Uterus (tissue), 4 donors: ENCODE measurements around the gene ACOT9. TPM values are rescaled to one million over a fixed set of nuclear protein-coding genes. Genes with fewer than 3 reads are reported as not detected.
"Not testable (repeated sequence)": the region's sequence is repeated elsewhere in the genome, so short reads cannot be mapped to it uniquely, and the experiment has no call there.

Experiments
- DNase-seq, 2 donors: peaks; one replicate each; pipeline ENCODE4 v3.0.0-alpha.2; 2019 to 2020
- H3K27ac ChIP-seq, 2 donors: fragments of 200-600 bp; sonication (generic); 1 replicate in 1 of 2; 2 replicates in 1 of 2; pipeline ENCODE4 v1.5.1; 2016 to 2018
- H3K27me3 ChIP-seq, 2 donors: fragments of 200-600 bp; sonication (generic); one replicate each; pipeline ENCODE4 v1.5.1; 2018 to 2019; ENCODE audit warnings: control low read depth in 1 of 2
- H3K36me3 ChIP-seq, 2 donors: fragments of 200-600 bp; sonication (generic); one replicate each; pipeline ENCODE4 v1.5.1; 2019; ENCODE audit warnings: control low read depth in 1 of 2
- H3K4me1 ChIP-seq, 2 donors: fragments of 200-600 bp; sonication (generic); one replicate each; pipeline ENCODE4 v1.5.1; 2018 to 2019; ENCODE audit warnings: control low read depth in 1 of 2
- H3K4me3 ChIP-seq, 2 donors: fragments of 200-600 bp; sonication (generic); 1 replicate in 1 of 2; 2 replicates in 1 of 2; pipeline ENCODE4 v1.5.1; 2018 to 2019; ENCODE audit warnings: mild to moderate bottlenecking in 1 of 2
- H3K9me3 ChIP-seq, 2 donors: fragments of 200-600 bp; sonication (generic); one replicate each; pipeline ENCODE4 v1.5.1; 2019; ENCODE audit warnings: control low read depth in 1 of 2
- CTCF ChIP-seq, 4 experiments: fragments of 200-600 bp in 2 of 4; fragments of 450-650 bp in 2 of 4; sonication (generic) in 2 of 4; IDR thresholded peaks; one replicate each; pipeline ENCODE4 v1.5.1; 2016 to 2019; ENCODE audit warnings: antibody characterized with exemption in 4 of 4, mild to moderate bottlenecking in 2 of 4, moderate library complexity in 1 of 4
- POLR2A ChIP-seq, 2 donors: fragments of 450-650 bp; IDR thresholded peaks; one replicate each; pipeline ENCODE4 v1.6.1; 2016; ENCODE audit warnings: antibody characterized with exemption in 2 of 2, mild to moderate bottlenecking in 1 of 2, moderate library complexity in 1 of 2
- intact Hi-C: fragments of 100-400 bp; cut with DNase I; formaldehyde crosslinking; loops from one replicate; pipeline ENCODE4 v1.15.1; 2023; ENCODE audit warnings: low total_unique reads
- total RNA-seq, 4 donors: library from RNA; depleted of rRNA in 3 of 4; stranded (reverse); fragments of >200 nt in 3 of 4; gene quantifications; one replicate each; pipeline versions ENCODE4 v1.1.0 to v1.2.4, GENCODE V29; 2014 to 2023
- donor health status: DM: yes; HTN: yes; CAD: no.

Gene ACOT9
- total RNA-seq, 4 donors from 2014 or later, result 21.2 to 54.1 (median 44.4) TPM

- intact Hi-C loops, result no loop called here
- no peaks in the 10 kb centered on the region for H3K36me3 ChIP-seq
- no peak overlapping the region for H3K27ac ChIP-seq
- no peak overlapping the region for H3K4me3 ChIP-seq
- DNase-seq, result no peak
- no peaks in the 10 kb centered on the region for H3K27me3 ChIP-seq
- no peaks in the 10 kb centered on the region for H3K4me1 ChIP-seq
- no peaks in the 10 kb centered on the region for H3K9me3 ChIP-seq
- TF ChIP-seq POLR2A (IDR thresholded peaks at IDR 0.05) (no peak), CTCF (IDR thresholded peaks at IDR 0.05) (no peak)
Measured at GRCh38 chrX:23704673-23705206, 38.3 kb downstream of the ACOT9 start.

GRCh38 chrX:23699636-23700194 is 43.4 kb downstream of the ACOT9 start:
- intact Hi-C loops, result no loop called here
- Histone ChIP-seq H3K27me3 (no peaks in the 10 kb centered on the region), H3K4me3 (no peak overlapping the region), H3K9me3 (no peaks in the 10 kb centered on the region), H3K36me3 (no peaks in the 10 kb centered on the region), H3K4me1 (no peaks in the 10 kb centered on the region), H3K27ac (no peak overlapping the region)
- TF ChIP-seq POLR2A (IDR thresholded peaks at IDR 0.05) (no peak), CTCF (IDR thresholded peaks at IDR 0.05) (no peak)
- peak in 1 of 2 donors; percentile 19 for DNase-seq

- peak; percentile 41 to 57 for DNase-seq
- H3K9me3 ChIP-seq, result no peaks in the 10 kb centered on the region
- intact Hi-C loops, result loop anchor here (5.0 kb wide), 1 partner anchor 208 kb away; no protein-coding TSS in a partner anchor
- no peaks in the 10 kb centered on the region for H3K4me1 ChIP-seq
- H3K27me3 ChIP-seq, result no peaks in the 10 kb centered on the region
- H3K36me3 ChIP-seq, result no peaks in the 10 kb centered on the region
- peak; percentile 40 to 48 (median 42) for TF ChIP-seq CTCF (IDR thresholded peaks at IDR 0.05)
- TF ChIP-seq POLR2A (IDR thresholded peaks at IDR 0.05), result no peak
- no peak overlapping the region for H3K4me3 ChIP-seq
- no peak overlapping the region for H3K27ac ChIP-seq
Measured at GRCh38 chrX:23694606-23695005, 48.5 kb downstream of the ACOT9 start.

- H3K27me3 ChIP-seq, result no peaks in the 10 kb centered on the region
- no peak overlapping the region for H3K27ac ChIP-seq
- TF ChIP-seq CTCF (IDR thresholded peaks at IDR 0.05) (no peak), POLR2A (IDR thresholded peaks at IDR 0.05) (no peak)
- intact Hi-C loops, result loop anchor here (5.0 kb wide), 1 partner anchor 210 kb away; no protein-coding TSS in a partner anchor
- no peak overlapping the region for H3K4me3 ChIP-seq
- no peaks in the 10 kb centered on the region for H3K9me3 ChIP-seq
- no peak for DNase-seq
- no peaks in the 10 kb centered on the region for H3K4me1 ChIP-seq
- H3K36me3 ChIP-seq, result no peaks in the 10 kb centered on the region
Measured at GRCh38 chrX:23692166-23692565, 50.9 kb downstream of the ACOT9 start.

- H3K4me3 ChIP-seq, H3K27me3 ChIP-seq, intact Hi-C loops, H3K9me3 ChIP-seq, H3K27ac ChIP-seq, DNase-seq, H3K4me1 ChIP-seq, H3K36me3 ChIP-seq: not testable (repeated sequence)
Measured at GRCh38 chrX:23676486-23676885, 66.6 kb downstream of the ACOT9 start.
